Stomach (tissue), 4 donors: ENCODE results near the gene CIAO2B.
A peak's percentile ranks its signal among the peaks of the same experiment; 100 is the strongest.

Experiments
- CTCF ChIP-seq, 7 experiments: fragments of 450-650 bp in 4 of 7; fragments of 200-600 bp in 3 of 7; sonication (generic) in 3 of 7; IDR thresholded peaks; one replicate each; pipeline ENCODE4 v1.5.1; 2016 to 2019; ENCODE audit warnings: antibody characterized with exemption in 7 of 7, control low read depth in 2 of 7, mild to moderate bottlenecking in 1 of 7
- EP300 ChIP-seq: sonication (generic); formaldehyde crosslinking; IDR thresholded peaks from one replicate; pipeline ENCODE4 v1.6.1; 2017; ENCODE audit warnings: antibody characterized with exemption
- POLR2A ChIP-seq, 4 donors: fragments of 450-650 bp; IDR thresholded peaks; one replicate each; pipeline ENCODE4 v1.6.1; 2016; ENCODE audit warnings: antibody characterized with exemption in 4 of 4, control low read depth in 2 of 4, mild to moderate bottlenecking in 1 of 4, moderate library complexity in 1 of 4
- POLR2AphosphoS5 ChIP-seq, 3 donors: sonication (generic); formaldehyde crosslinking; IDR thresholded peaks; one replicate each; pipeline ENCODE4 v1.6.1; 2016; ENCODE audit warnings: antibody characterized with exemption in 3 of 3

DNA sequence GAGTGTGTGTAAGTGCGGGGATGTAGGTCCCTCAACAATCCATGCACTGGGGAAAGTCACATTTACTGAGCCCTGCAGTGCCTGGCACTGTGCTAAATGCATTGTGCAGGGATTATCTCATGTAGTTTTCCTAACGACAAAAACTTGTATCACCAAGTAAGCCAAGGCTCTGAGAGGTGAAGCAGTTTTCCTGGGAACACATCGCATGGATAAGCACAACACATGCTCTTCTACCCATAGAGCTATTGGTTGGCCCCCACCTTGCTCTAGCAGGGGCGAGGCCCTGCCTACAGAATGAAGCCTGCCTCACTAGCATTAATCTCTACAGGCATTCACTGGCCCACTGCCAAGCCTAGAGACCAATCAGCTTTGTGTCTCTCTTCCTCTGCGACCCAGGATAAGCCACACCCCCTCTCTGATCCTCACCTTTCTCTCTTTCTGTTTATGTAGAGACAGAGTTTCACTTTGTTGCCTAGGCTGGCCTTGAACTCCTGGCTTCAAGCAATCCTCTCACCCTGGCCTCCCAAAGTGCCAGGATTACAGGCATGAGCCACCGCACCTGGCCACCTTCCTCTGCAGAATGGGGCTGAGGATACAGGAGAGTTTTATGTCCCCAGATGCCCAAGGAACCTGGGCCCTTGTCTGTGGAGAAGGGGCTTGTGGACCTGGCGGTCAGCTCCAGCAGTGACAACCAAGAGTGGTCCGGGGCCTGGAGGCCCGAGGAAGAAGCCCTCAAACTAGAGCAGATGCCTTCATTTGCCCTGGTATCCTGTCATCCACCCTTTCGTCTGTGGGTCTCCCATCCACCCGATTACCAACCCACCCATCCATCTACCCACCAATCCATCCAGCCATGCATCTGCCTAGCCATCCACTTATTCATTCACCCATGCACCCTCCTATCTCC, 28.3 kb downstream of the CIAO2B start:
- TF ChIP-seq POLR2A (IDR thresholded peaks at IDR 0.05) (no peak), CTCF (IDR thresholded peaks at IDR 0.05) (no peak), EP300 (no peak), POLR2AphosphoS5 (IDR thresholded peaks at IDR 0.05) (peak in 1 of 3 donors; percentile 23)
